ENCODE data around the gene MAEA.
"Not testable (repeated sequence)": the region's sequence is repeated elsewhere in the genome, so short reads cannot be mapped to it uniquely, and the experiment has no call there.

MAEA gene

DNA sequence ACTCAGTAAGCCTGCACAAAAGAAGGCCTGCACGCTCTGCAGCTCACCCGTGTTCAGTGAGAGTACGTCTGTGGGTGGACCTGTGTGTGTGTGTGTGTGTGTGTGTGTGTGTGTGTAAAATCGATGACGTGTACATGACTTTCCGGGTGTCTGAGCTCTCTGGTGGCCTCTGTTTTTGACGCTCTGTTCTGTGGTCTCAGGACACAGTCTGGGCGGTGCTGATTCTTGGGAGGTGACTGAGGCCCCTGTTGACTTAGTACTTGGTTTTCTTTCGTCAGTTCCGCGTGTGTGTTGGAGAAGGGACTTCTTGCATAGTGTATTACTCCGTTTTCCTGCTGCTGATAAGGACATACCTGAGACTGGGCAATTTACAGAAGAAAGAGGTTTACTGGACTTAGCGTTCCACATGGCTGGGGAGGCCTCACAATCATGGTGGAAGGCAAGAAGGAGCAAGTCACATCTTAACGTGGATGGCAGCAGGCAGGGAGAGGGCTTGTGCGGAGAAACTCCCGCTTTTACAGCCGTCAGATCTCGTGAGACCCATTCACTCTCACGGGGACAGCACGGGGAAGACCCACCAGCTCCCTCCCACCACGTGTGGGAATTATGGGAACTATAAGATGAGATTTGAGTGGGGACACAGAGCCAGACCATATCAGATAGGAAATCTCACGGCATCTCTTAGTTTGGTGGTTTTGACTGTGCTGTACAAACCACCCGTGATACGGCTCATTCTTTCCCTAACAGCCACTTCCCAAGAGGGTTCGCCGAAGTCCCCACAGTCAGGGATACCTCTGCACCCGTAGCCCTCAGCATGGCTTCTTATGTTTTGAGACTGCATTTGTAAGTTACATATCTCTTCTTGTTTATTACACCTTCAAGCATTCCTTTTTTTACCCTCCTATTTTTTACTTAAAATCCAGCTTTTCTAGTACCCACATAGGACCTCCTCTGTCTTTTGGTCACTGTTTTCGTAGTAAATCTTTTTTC is 81.8 kb downstream of the MAEA start:
- Mint-ChIP-seq H3K4me3 (no peak overlapping the region), H3K27me3 (no peaks in the 10 kb centered on the region), H3K27ac (ENCODE audit: low read depth) (no peak overlapping the region), H3K9me3 (no peaks in the 10 kb centered on the region), H3K36me3 (ENCODE audit: insufficient read depth) (peaks cover 13% of the 10 kb centered on the region), H3K4me1 (peaks cover 11% of the 10 kb centered on the region)
- ATAC-seq (replicated peaks; ENCODE audit: extremely low read depth, poor library complexity, severe bottlenecking), result no peak
- no peak for DNase-seq (ENCODE audit: low spot score in 2 of 2)

- peaks cover 11% of the 10 kb centered on the region for H3K4me1 Mint-ChIP-seq
- H3K27me3 Mint-ChIP-seq; DNase-seq (ENCODE audit: low spot score in 2 of 2); H3K27ac Mint-ChIP-seq (ENCODE audit: low read depth); ATAC-seq (replicated peaks; ENCODE audit: extremely low read depth, poor library complexity, severe bottlenecking); H3K9me3 Mint-ChIP-seq; H3K4me3 Mint-ChIP-seq: not testable (repeated sequence)
- H3K36me3 Mint-ChIP-seq (ENCODE audit: insufficient read depth), result peaks cover 13% of the 10 kb centered on the region
These were observed 82.9 kb downstream of the MAEA start for GRCh38 chr4:1372576-1372975.

DNA sequence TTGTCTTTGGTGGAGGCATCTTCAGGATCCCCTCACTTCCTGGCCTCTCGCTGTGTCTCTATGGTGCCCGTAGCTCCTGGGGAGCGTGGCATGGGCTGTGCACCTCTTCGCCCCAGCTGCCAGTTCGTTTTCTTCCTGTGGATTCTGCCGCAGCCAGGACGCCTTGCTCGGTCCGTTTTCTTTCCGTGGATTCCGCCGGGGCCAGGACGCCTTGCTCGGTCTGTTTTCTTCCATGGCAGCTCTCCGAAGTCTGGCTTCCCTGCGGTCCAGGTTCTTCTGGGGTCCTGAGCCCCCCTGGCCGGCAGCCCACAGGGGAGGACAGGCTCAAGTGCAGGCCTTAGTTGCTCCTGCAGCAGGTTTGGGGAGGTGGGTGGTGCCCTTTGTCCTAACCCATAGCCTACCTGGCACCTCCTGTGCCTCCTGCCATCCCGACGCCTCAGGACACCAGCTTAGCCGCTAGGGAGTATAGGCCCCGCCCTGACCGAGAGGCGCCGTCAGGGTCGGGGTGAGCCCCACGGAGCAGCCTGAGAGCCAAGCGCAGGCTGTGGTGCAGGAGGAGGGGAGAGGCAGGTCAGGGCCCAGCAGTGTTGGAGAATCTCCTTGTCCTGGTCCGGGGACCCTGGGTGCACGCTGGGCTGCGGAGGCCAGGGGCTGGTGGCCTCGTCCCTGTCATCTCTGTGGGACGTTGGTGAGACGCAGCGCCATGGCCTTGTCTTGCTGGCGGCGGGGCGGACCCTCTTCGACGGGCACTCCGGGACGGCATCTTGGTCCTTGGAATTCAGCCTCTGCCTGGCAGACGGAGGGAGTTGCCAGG is 84.4 kb downstream of the MAEA start:
- H3K27ac Mint-ChIP-seq (ENCODE audit: low read depth), result no peak overlapping the region
- peaks cover 11% of the 10 kb centered on the region for H3K4me1 Mint-ChIP-seq
- DNase-seq (ENCODE audit: low spot score in 2 of 2) (no peak), ATAC-seq (replicated peaks; ENCODE audit: extremely low read depth, poor library complexity, severe bottlenecking) (no peak)
- no peak overlapping the region for H3K4me3 Mint-ChIP-seq
- H3K27me3 Mint-ChIP-seq, result no peaks in the 10 kb centered on the region
- H3K36me3 Mint-ChIP-seq (ENCODE audit: insufficient read depth), result peaks cover 13% of the 10 kb centered on the region
- no peaks in the 10 kb centered on the region for H3K9me3 Mint-ChIP-seq

DNA sequence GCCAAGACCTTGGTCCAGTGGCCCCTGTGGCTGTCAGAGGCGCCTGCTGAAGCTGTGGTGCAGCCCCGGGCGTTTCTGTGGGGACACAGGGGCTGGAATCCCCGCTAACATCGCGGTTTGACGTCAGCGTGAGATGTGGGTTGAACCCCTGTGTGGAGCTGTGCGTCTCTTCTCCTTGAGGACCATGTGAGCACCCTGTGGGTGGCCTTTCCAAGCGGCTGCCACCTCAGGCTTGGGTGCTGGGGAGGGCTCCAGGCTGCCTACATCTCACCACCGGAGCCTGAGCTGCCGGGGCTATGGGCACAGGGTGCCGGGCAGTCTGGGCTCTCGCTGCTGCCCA is 85.0 kb downstream of the MAEA start:
- Mint-ChIP-seq H3K27ac (ENCODE audit: low read depth) (no peak overlapping the region), H3K36me3 (ENCODE audit: insufficient read depth) (peaks cover 11% of the 10 kb centered on the region), H3K9me3 (no peaks in the 10 kb centered on the region), H3K4me3 (no peak overlapping the region), H3K27me3 (no peaks in the 10 kb centered on the region), H3K4me1 (peaks cover 8% of the 10 kb centered on the region)
- ATAC-seq (replicated peaks; ENCODE audit: extremely low read depth, poor library complexity, severe bottlenecking) (no peak), DNase-seq (ENCODE audit: low spot score in 2 of 2) (no peak)

- ATAC-seq (replicated peaks; ENCODE audit: extremely low read depth, poor library complexity, severe bottlenecking) (no peak), DNase-seq (ENCODE audit: low spot score in 2 of 2) (no peak)
- Mint-ChIP-seq H3K9me3 (no peaks in the 10 kb centered on the region), H3K4me1 (peaks cover 7% of the 10 kb centered on the region), H3K4me3 (no peak overlapping the region), H3K36me3 (ENCODE audit: insufficient read depth) (peaks cover 10% of the 10 kb centered on the region), H3K27ac (ENCODE audit: low read depth) (no peak overlapping the region), H3K27me3 (no peaks in the 10 kb centered on the region)
These were observed 85.5 kb downstream of the MAEA start for GRCh38 chr4:1375051-1375721.

GRCh38 chr4:1375761-1376322 is 86.2 kb downstream of the MAEA start:
- no peak for DNase-seq (ENCODE audit: low spot score in 2 of 2)
- peaks cover 7% of the 10 kb centered on the region for H3K4me1 Mint-ChIP-seq
- H3K9me3 Mint-ChIP-seq, result no peaks in the 10 kb centered on the region
- H3K4me3 Mint-ChIP-seq, result no peak overlapping the region
- H3K36me3 Mint-ChIP-seq (ENCODE audit: insufficient read depth), result peaks cover 10% of the 10 kb centered on the region
- no peak overlapping the region for H3K27ac Mint-ChIP-seq (ENCODE audit: low read depth)
- no peaks in the 10 kb centered on the region for H3K27me3 Mint-ChIP-seq
- ATAC-seq (replicated peaks; ENCODE audit: extremely low read depth, poor library complexity, severe bottlenecking), result no peak

GRCh38 chr4:1376391-1376840 is 86.7 kb downstream of the MAEA start:
- Mint-ChIP-seq H3K27ac (ENCODE audit: low read depth) (no peak overlapping the region), H3K36me3 (ENCODE audit: insufficient read depth) (peaks cover 10% of the 10 kb centered on the region), H3K4me3 (no peak overlapping the region), H3K9me3 (no peaks in the 10 kb centered on the region), H3K4me1 (peaks cover 7% of the 10 kb centered on the region), H3K27me3 (no peaks in the 10 kb centered on the region)
- ATAC-seq (replicated peaks; ENCODE audit: extremely low read depth, poor library complexity, severe bottlenecking), result no peak
- DNase-seq (ENCODE audit: low spot score in 2 of 2), result no peak

DNA sequence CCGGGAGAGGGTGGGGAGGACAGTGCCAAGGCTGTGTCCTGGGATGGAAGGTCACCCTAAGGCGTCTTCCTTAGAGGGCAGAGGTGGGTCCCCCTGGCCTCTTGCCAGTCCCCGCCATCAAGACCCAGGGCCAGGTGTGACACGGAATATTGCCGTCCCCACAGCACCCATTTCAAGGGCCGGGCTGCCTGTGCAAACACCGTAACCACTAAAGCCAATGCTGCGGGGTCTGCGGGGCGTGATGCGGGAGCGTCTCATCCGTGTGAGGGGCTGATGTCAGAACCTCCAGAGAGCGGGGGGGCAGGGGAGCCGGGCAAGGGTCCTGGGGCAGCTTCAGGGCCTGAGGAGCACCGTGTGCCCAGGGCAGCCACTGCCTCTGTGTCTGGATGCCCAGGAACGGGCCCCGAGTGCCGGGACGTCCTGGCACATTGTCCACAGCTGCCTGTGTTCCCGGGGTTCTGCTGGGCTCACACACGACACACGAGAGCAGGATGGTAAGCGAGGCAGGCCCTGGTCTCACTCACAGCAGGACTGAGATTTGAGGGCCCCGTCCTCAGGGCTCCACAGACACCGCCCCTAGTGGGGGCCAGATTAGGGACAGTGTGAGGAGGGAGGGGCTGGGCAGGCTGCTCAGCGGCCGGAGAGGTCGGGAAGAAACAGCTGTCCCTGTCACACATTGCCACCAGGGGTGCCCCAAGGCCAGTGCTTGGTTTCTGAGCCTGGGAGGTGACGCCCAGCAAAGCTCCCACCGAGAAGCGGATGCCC is 87.3 kb downstream of the MAEA start:
- H3K4me1 Mint-ChIP-seq, result peaks cover 7% of the 10 kb centered on the region
- ATAC-seq (replicated peaks; ENCODE audit: extremely low read depth, poor library complexity, severe bottlenecking), result no peak
- H3K36me3 Mint-ChIP-seq (ENCODE audit: insufficient read depth), result peaks cover 10% of the 10 kb centered on the region
- H3K27me3 Mint-ChIP-seq, result no peaks in the 10 kb centered on the region
- H3K4me3 Mint-ChIP-seq, result no peak overlapping the region
- no peak overlapping the region for H3K27ac Mint-ChIP-seq (ENCODE audit: low read depth)
- no peak for DNase-seq (ENCODE audit: low spot score in 2 of 2)
- no peaks in the 10 kb centered on the region for H3K9me3 Mint-ChIP-seq

- H3K4me1 Mint-ChIP-seq, result peaks cover 7% of the 10 kb centered on the region
- H3K9me3 Mint-ChIP-seq, result no peaks in the 10 kb centered on the region
- DNase-seq (ENCODE audit: low spot score in 2 of 2), result no peak
- peaks cover 7% of the 10 kb centered on the region for H3K36me3 Mint-ChIP-seq (ENCODE audit: insufficient read depth)
- no peaks in the 10 kb centered on the region for H3K27me3 Mint-ChIP-seq
- H3K4me3 Mint-ChIP-seq, result no peak overlapping the region
- ATAC-seq (replicated peaks; ENCODE audit: extremely low read depth, poor library complexity, severe bottlenecking), result no peak
- no peak overlapping the region for H3K27ac Mint-ChIP-seq (ENCODE audit: low read depth)
These were observed 88.0 kb downstream of the MAEA start for GRCh38 chr4:1377606-1378261.

DNA sequence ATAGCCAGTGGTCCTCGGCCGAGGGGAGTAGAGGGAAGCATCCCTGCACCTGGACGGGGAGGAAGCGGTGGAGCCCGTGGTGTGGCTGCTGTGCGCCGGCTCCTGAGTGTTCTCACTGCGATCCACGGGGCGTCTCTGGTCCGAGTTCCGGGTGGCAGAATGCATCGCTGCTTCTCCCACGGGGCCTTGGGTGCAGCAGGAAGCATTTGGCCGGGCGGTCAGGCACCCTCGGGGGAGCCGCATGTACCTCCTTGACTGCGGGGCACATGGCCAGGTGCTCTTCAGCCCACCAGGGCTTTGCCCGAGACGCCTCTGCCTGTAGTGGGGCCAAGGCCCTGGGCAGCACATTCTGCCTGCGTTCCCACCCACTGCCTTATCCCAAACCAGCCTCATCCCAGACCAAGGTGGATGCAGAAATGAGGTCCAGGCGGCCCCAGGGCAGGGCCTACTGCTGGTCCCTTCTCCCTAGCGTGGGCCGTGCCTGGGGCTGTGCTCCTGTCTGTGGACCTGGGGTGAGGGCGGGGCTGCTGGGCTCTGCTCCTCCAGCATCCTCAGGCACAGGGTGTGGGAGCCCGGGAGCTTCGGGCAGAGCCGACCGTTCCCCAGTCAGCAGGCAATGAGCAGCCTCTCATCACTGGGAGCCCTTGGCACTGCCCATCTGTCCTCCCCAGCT is 89.0 kb downstream of the MAEA start:
- H3K36me3 Mint-ChIP-seq (ENCODE audit: insufficient read depth), result peaks cover 7% of the 10 kb centered on the region
- no peak for ATAC-seq (replicated peaks; ENCODE audit: extremely low read depth, poor library complexity, severe bottlenecking)

GRCh38 chr4:1379351-1379781 is 89.7 kb downstream of the MAEA start:
- Mint-ChIP-seq H3K27ac (ENCODE audit: low read depth) (no peak overlapping the region), H3K4me3 (no peak overlapping the region), H3K36me3 (ENCODE audit: insufficient read depth) (peaks cover 4% of the 10 kb centered on the region), H3K27me3 (no peaks in the 10 kb centered on the region), H3K4me1 (no peaks in the 10 kb centered on the region), H3K9me3 (no peaks in the 10 kb centered on the region)
- ATAC-seq (replicated peaks; ENCODE audit: extremely low read depth, poor library complexity, severe bottlenecking) (no peak), DNase-seq (ENCODE audit: low spot score in 2 of 2) (no peak)

More for the DNA sequence above, 89.0 kb downstream of the MAEA start:
- no peak for DNase-seq (ENCODE audit: low spot score in 2 of 2)
- Mint-ChIP-seq H3K27ac (ENCODE audit: low read depth) (no peak overlapping the region), H3K9me3 (no peaks in the 10 kb centered on the region), H3K4me1 (peaks cover 3% of the 10 kb centered on the region), H3K27me3 (no peaks in the 10 kb centered on the region), H3K4me3 (no peak overlapping the region)
